C4-2B (cell line): ENCODE measurements around the gene SLC48A1.

Source experiments
- H3K27ac ChIP-seq: fragments of 450-650 bp; 2 replicates; pipeline ENCODE4 v1.5.1; 2017
- ZFX ChIP-seq: fragments of 450-650 bp; IDR thresholded peaks from 2 replicates; pipeline ENCODE4 v1.6.1; 2017
- TF ChIP-seq, protein P1 (sequence below): fragments of 450-650 bp; conservative IDR thresholded peaks from 2 replicates; pipeline ENCODE4 v1.5.1; 2017; ENCODE audit warnings: mild to moderate bottlenecking

Gene SLC48A1

DNA sequence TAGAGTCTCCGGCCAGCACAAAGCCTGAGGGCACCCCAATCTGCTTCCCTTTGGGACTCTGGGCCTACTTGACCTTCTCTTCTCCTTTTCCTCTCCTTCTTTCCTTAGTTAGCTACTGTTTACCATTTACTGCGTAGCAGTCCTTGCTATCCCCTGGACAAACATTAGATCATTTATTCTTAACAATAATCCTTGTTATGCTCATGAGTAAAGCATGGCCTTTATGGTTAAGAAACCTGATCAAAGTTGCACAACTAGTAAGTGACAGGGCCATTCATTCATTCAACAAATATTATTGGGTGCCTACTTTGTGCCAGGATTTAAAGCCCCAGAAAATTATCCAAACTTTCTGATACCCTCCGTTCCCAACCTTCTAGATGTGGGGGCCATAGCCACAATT, 49.8 kb downstream of the SLC48A1 start:
- H3K27ac ChIP-seq = no peak overlapping the region
- TF ChIP-seq ZFX = no peak
- TF ChIP-seq, protein P1, sequence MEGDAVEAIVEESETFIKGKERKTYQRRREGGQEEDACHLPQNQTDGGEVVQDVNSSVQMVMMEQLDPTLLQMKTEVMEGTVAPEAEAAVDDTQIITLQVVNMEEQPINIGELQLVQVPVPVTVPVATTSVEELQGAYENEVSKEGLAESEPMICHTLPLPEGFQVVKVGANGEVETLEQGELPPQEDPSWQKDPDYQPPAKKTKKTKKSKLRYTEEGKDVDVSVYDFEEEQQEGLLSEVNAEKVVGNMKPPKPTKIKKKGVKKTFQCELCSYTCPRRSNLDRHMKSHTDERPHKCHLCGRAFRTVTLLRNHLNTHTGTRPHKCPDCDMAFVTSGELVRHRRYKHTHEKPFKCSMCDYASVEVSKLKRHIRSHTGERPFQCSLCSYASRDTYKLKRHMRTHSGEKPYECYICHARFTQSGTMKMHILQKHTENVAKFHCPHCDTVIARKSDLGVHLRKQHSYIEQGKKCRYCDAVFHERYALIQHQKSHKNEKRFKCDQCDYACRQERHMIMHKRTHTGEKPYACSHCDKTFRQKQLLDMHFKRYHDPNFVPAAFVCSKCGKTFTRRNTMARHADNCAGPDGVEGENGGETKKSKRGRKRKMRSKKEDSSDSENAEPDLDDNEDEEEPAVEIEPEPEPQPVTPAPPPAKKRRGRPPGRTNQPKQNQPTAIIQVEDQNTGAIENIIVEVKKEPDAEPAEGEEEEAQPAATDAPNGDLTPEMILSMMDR = no peak

DNA sequence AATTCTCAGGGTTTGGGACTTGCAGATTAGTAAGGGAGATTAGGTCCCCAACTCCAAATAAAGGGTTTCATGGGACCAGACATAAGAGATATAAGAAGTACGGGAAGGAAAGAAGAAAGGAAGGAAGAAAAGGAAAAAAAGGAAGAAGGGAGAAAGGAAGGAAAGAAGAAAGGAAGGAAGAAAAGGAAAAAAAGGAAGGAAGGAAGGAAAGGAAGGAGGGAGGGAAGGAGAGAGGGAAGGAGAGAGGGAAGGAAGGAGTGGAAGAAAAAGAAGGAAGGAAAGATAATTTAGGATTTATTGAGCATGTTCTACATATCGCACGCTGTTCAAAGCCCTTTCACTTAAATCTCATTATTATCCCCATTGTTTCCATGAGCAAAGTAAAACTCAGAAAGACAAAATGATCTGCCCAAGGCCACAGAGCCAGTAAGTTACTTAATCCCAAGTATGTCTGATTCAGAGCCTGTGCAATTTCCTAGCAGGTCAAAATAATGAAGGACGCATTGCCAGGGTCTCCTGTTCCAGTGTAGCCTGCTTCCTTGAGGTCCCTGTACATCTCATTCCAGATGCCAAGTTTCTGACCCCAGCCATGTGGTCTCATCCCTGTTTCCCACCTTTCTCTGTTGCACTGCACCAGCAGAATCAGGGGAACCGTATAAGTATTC, 50.5 kb downstream of the SLC48A1 start:
- H3K27ac ChIP-seq = no peak overlapping the region
- TF ChIP-seq, protein P1 = no peak
- no peak for TF ChIP-seq ZFX

DNA sequence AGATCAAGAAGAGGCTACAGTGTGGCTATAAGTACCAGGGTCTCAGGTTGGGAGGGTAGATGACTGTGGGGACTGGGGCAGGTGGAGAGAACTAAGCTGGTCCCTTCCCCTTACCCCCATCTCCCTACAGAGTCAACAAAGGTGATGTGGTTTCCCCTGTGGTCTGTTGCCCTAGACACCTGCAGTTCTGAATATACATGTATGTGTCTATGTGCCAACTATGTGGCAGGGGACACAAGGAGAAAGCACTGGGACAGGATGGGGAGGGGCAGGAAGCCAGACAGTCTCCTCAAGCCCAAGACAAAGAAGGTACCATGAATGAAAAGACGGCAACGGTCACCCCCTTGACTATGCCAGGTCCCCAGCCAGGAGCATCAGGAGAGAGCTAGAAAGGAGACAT, 51.2 kb downstream of the SLC48A1 start:
- no peak overlapping the region for H3K27ac ChIP-seq

DNA sequence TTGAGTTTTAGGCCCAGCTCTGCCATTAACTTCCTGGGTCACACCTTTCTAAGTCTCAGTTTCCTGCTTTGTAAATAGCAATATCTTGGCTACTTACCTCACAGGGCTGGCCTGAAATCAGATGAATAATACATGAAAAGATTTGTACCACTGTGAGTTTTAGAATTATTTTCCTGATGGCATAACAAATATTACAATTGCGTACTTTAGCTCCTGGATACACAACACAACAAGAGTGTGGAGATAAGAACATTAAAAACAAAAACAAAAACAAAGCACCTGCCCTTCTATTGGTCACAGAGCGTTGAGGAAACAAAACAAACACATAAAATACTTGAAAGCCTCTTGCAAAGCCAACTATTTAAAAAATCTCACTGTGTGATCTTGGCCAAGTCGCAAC, 51.6 kb downstream of the SLC48A1 start:
- TF ChIP-seq ZFX = no peak
- TF ChIP-seq, protein P1 = no peak
- no peak overlapping the region for H3K27ac ChIP-seq

More for the DNA sequence above, 51.2 kb downstream of the SLC48A1 start:
- TF ChIP-seq ZFX = no peak
- TF ChIP-seq, protein P1 = no peak

DNA sequence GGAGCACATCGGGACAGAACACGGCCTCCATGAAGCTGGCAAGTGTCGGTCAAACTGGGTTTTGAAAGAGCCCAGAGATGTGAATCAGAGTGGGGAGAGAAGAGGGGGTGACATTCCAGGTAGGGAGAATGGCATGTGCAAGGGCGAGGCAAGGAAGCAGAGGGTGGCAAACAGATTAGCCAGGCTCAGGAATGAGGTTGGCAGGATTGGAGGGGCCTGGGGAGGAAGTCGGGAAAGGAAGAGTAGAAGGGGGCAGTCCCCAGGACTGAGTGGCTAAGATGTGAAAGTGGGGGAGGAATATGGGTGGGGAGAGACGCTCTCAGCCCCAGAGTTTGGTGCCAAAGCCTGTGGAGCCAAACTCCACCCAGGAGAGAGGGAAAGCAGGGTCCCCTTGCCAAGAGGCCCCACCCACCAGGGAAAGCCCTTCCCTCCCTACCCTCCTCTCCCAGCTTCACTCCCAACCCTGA, 52.2 kb downstream of the SLC48A1 start:
- H3K27ac ChIP-seq = no peak overlapping the region
- TF ChIP-seq, protein P1 = no peak
- TF ChIP-seq ZFX = no peak

DNA sequence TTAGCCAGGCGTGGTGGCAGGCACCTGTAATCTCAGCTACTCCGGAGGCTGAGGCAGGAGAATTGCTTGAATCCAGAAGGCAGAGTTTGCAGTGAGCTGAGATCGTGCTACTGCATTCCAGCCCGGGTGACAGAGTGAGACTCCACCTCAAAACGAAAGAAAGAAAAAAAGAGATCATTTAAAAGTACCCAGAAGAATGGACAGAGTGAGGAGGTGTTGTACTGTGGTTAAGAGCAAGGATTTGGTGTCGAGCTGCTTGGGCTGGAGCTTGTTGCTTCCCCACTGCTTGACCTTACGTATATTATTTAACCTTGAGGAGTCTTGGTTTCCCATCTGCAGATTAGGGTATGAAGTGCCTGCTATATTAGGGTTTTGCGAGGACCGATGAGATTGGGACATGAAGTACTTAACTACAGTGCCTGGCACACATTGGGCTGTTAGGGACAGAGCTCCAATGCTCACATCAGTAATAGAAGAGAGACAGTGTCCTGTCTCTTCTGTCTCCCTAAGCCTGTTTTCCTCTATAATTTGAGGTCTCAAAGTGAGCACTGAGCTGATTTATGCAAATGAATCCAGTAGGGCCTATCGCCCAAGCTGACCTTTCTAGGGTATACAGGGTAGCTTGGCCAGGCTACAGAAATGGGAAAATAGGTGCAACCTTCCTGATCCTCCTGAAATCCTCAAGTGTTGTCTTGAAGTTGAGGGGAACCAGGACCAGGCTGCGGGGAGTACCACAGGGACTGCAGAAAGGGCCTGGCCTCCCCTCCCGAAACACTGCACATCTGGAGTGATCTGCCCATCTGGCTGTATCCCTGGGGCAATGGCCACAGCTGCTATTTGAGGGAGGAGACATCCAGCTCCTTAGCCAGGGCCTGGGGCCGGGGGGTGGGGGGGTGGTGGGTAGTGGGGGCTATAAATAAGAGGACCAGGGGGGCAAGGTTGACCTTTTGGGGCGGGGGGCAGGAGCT, 55.3 kb downstream of the SLC48A1 start:
- TF ChIP-seq, protein P1 = no peak
- TF ChIP-seq ZFX = no peak
- H3K27ac ChIP-seq = no peak overlapping the region

DNA sequence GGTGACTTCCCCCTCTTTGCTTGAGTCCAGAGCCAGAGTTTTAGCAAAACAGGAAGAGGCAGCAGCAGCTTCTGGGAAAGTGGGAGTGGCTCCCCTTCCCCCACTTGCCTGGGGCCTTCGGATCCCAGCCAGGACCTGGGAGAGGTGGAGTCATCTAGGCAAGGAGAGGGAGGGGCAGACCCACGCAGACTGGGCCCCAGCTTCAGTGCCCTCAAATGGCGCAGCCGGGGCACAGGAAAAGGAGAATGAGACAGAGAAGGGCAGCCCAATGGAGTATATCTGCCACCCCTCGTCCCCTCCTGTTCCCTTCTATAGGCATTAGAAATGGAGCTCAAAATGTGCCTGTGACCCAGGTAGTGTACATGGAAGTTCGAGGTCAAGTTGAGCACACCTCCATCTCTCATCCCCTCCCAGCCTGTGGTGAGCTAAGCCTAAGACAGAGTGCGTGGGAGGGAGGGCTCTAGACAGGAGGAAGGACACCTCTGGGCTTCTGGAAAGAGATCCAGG, 56.0 kb downstream of the SLC48A1 start:
- no peak overlapping the region for H3K27ac ChIP-seq
- TF ChIP-seq, protein P1 = no peak
- no peak for TF ChIP-seq ZFX
